ENCODE measurements around the gene FCHSD1.

DNA sequence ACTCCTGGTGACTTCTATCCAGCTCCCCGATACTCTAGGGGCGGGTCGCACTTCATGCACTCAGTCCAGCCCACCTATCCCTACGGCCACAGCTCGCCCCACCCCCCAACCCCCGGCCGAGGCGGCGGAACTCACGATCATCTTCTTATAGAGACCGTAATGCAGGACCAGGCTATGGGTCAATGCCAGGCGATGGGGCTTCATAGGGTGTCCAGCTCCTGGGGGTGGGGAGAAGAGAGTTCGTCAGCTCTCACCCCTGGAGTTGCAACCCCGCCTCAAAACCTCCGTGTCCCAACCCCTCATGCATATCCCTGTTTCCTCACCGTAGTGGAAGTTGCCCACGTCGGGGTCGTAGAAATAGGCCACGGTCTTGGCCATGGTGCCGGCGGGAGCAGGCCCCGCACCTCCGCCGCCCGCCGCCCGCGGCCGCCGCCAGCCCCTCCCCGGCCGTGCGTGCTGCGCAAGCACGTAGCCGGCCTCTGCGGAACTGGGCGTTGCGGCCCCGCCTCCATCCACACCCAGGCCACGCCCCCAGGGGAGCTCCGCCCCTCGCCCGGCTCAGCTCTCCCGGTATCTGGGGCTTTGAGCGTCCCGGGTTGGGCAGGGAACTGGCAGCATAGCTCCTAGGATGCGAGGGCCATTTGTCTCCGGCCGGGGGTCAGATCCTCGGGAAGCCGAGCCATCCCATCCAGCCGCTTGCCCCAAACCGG lies 14.7 kb downstream of the FCHSD1 start, which contains the start of the genes HDAC3 and RELL2:
- TF ChIP-seq, protein P1, sequence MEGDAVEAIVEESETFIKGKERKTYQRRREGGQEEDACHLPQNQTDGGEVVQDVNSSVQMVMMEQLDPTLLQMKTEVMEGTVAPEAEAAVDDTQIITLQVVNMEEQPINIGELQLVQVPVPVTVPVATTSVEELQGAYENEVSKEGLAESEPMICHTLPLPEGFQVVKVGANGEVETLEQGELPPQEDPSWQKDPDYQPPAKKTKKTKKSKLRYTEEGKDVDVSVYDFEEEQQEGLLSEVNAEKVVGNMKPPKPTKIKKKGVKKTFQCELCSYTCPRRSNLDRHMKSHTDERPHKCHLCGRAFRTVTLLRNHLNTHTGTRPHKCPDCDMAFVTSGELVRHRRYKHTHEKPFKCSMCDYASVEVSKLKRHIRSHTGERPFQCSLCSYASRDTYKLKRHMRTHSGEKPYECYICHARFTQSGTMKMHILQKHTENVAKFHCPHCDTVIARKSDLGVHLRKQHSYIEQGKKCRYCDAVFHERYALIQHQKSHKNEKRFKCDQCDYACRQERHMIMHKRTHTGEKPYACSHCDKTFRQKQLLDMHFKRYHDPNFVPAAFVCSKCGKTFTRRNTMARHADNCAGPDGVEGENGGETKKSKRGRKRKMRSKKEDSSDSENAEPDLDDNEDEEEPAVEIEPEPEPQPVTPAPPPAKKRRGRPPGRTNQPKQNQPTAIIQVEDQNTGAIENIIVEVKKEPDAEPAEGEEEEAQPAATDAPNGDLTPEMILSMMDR (IDR thresholded peaks at IDR 0.05; ENCODE audit: insufficient read depth, low read depth, low read length), result no peak
- TF ChIP-seq EZH2 (IDR thresholded peaks at IDR 0.05; ENCODE audit: insufficient read depth, low read length), result no peak
